T-helper 2 cell treated with Interferon-gamma antibody and Interleukin-4, amounts not matched to agents 100 ng/mL and 5 ng/mL, for 36 hours (primary cell): ENCODE measurements around the gene HEXA. TPM values are rescaled to one million over a fixed set of nuclear protein-coding genes. Genes with fewer than 3 reads are reported as not detected.
"Not testable (repeated sequence)": the region's sequence is repeated elsewhere in the genome, so short reads cannot be mapped to it uniquely, and the experiment has no call there.

ENCODE experiments used
- intact Hi-C: fragments of 100-400 bp; cut with micrococcal nuclease; formaldehyde crosslinking; loops from one replicate; pipeline ENCODE4 v1.15.1; 2023
- total RNA-seq: library from RNA; stranded (reverse); gene quantifications from 2 replicates; pipeline ENCODE4 v1.2.3, GENCODE V29; 2022

HEXA gene
- 76.8 and 83.1 TPM in 2 replicates for total RNA-seq

- intact Hi-C loops, result loop anchor here (1.0 to 2.0 kb wide), 5 partner anchors 56 to 258 kb away; partner anchors contain the start of genes ARIH1, CELF6, MYO9A and PARP6
These were observed at the start of gene HEXA for GRCh38 chr15:72375846-72376581. HEXA (minus strand) TSS chr15:72376014; CDS start chr15:72375972, 42 bp downstream.

- intact Hi-C loops, result no loop called here
These were observed 47.4 kb upstream of the HEXA start for GRCh38 chr15:72423256-72423655.

- intact Hi-C loops, result no loop called here
These were observed 45.7 kb upstream of the HEXA start for GRCh38 chr15:72421484-72421883.

- intact Hi-C loops, result no loop called here
These were observed 44.8 kb upstream of the HEXA start for GRCh38 chr15:72420576-72420975.

GRCh38 chr15:72419768-72420167, 44.0 kb upstream of the HEXA start:
- intact Hi-C loops, result not testable (repeated sequence)

- intact Hi-C loops, result no loop called here
These were observed 39.5 kb upstream of the HEXA start for GRCh38 chr15:72415304-72415703.

- intact Hi-C loops, result not testable (repeated sequence)
These were observed 37.5 kb upstream of the HEXA start for GRCh38 chr15:72413337-72413736.

GRCh38 chr15:72411544-72411943, 35.7 kb upstream of the HEXA start:
- intact Hi-C loops, result no loop called here

- intact Hi-C loops, result no loop called here
These were observed 35.3 kb upstream of the HEXA start for GRCh38 chr15:72411111-72411510.

GRCh38 chr15:72406936-72407335, 31.1 kb upstream of the HEXA start:
- intact Hi-C loops, result no loop called here

- intact Hi-C loops, result no loop called here
These were observed 29.0 kb upstream of the HEXA start for GRCh38 chr15:72404841-72405240.

- intact Hi-C loops, result no loop called here
These were observed 28.5 kb upstream of the HEXA start for GRCh38 chr15:72404356-72404755.

- intact Hi-C loops, result no loop called here
These were observed 26.9 kb upstream of the HEXA start for GRCh38 chr15:72402726-72403125.

GRCh38 chr15:72398648-72399047, 22.8 kb upstream of the HEXA start:
- intact Hi-C loops, result no loop called here

- intact Hi-C loops, result no loop called here
These were observed 22.2 kb upstream of the HEXA start, which contains the start of gene TMEM202 for GRCh38 chr15:72397796-72398588. TMEM202 (plus strand) TSS chr15:72398305; CDS start chr15:72398327, 22 bp downstream.

GRCh38 chr15:72396331-72396730, 20.5 kb upstream of the HEXA start:
- intact Hi-C loops, result not testable (repeated sequence)

- intact Hi-C loops, result no loop called here
These were observed 13.4 kb upstream of the HEXA start for GRCh38 chr15:72389231-72389630.

- intact Hi-C loops, result no loop called here
These were observed 11.9 kb upstream of the HEXA start for GRCh38 chr15:72387741-72388140.

- intact Hi-C loops, result no loop called here
These were observed 6.3 kb upstream of the HEXA start for GRCh38 chr15:72382146-72382545.

GRCh38 chr15:72380743-72381142, 4.9 kb upstream of the HEXA start:
- intact Hi-C loops, result no loop called here

GRCh38 chr15:72379856-72380430, 4.1 kb upstream of the HEXA start:
- intact Hi-C loops, result no loop called here

- intact Hi-C loops, result not testable (repeated sequence)
These were observed 3.3 kb upstream of the HEXA start for GRCh38 chr15:72379106-72379505.
